ENCODE data around the gene SLC23A2. TPM values are rescaled to one million over a fixed set of nuclear protein-coding genes. Genes with fewer than 3 reads are reported as not detected.
"Not testable (repeated sequence)": the region's sequence is repeated elsewhere in the genome, so short reads cannot be mapped to it uniquely, and the experiment has no call there.

The SLC23A2 gene
- total RNA-seq, 1 experiment from 2014 or later, result 5.9 TPM

GRCh38 chr20:4883051-4883450 is 118.3 kb downstream of the SLC23A2 start:
- no peaks in the 10 kb centered on the region for H3K36me3 ChIP-seq (replicated peaks; ENCODE audit: control insufficient read depth, insufficient read depth, low read length)
- no peak overlapping the region for H3K4me3 ChIP-seq (ENCODE audit: insufficient read depth, low read depth, low read length)
- DNase-seq, result no peak
- H3K27me3 ChIP-seq (ENCODE audit: control insufficient read depth, insufficient read depth, low read length), result no peaks in the 10 kb centered on the region

DNA sequence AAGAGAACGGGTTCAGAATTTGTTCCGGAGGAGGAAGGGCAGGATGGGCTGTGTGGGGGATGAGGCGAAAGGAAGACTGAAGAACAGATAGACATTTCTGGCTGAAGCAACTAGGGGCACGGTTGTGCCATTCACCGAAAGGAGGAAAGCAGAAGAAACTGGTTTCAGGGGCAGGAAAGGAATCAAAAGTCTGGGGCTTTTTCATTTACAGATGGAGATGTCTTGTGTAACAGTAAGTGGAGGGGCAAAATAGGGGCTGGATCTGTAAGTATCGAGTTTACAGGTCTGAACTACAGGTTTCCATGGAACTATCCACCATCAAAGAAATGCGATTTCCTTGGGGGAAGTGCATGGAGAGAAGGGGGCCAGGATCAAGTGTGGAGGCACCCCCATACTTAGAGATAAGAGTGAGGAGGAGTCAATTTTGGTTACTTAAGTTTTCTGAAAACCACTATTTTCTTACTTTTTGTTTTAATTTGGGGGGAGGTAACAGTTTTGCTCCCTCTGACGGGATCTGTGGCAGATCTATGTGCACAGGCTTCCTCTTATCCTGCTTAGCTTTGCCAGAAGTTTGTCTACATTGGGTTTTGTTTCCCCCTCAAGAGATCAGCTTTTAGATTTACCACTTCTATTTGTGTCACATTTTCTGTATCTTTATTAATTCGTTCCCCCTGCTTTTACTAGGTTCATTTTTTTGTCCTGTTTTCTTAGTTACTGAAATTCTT is 120.1 kb downstream of the SLC23A2 start:
- Histone ChIP-seq H3K4me3 (ENCODE audit: insufficient read depth, low read depth, low read length) (no peak overlapping the region), H3K27me3 (ENCODE audit: control insufficient read depth, insufficient read depth, low read length) (no peaks in the 10 kb centered on the region), H3K36me3 (replicated peaks; ENCODE audit: control insufficient read depth, insufficient read depth, low read length) (no peaks in the 10 kb centered on the region)
- no peak for DNase-seq

DNA sequence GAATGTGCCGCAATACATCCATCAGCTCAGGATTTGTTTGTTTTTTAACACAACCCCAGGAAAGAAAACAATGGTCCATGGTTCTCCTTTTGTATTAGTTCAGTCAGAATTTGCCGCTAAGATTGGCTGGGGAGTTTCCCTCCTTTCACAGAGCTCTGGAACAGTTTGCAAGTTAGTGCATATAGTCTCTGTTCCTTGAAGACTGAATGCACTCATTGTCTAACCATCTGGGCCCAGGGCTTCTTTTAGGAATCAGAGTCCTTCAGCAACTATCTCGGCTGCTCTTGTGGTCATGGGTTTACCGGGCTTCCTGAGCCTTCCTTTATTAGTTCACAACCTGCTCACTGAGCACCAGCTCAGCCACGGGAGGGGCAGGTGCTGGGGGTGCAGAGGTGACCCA is 121.3 kb downstream of the SLC23A2 start:
- no peak overlapping the region for H3K4me3 ChIP-seq (ENCODE audit: insufficient read depth, low read depth, low read length)
- no peaks in the 10 kb centered on the region for H3K36me3 ChIP-seq (replicated peaks; ENCODE audit: control insufficient read depth, insufficient read depth, low read length)
- DNase-seq, result no peak
- no peaks in the 10 kb centered on the region for H3K27me3 ChIP-seq (ENCODE audit: control insufficient read depth, insufficient read depth, low read length)

- H3K36me3 ChIP-seq (replicated peaks; ENCODE audit: control insufficient read depth, insufficient read depth, low read length); H3K27me3 ChIP-seq (ENCODE audit: control insufficient read depth, insufficient read depth, low read length); H3K4me3 ChIP-seq (ENCODE audit: insufficient read depth, low read depth, low read length); DNase-seq: not testable (repeated sequence)
These were observed 123.2 kb downstream of the SLC23A2 start for GRCh38 chr20:4878099-4878498.

DNA sequence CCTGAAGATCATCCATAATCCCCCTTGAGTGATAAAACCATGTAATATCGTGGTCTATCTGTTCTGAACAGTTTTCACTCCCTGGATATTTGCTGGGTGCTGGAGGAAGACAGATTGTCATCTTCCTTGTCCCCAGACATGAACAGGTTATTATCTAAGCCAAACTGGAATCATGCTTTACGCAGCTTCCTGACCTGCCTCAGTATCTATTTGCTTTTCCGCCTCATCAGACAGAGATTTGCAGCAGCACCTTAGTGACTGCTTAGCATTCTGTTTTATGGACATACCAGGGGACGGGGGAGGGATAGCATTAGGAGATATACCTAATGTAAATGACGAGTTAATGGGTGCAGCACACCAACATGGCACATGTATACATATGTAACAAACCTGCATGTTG is 124.6 kb downstream of the SLC23A2 start:
- no peak for DNase-seq
- H3K4me3 ChIP-seq (ENCODE audit: insufficient read depth, low read depth, low read length), result no peak overlapping the region
- no peaks in the 10 kb centered on the region for H3K27me3 ChIP-seq (ENCODE audit: control insufficient read depth, insufficient read depth, low read length)
- H3K36me3 ChIP-seq (replicated peaks; ENCODE audit: control insufficient read depth, insufficient read depth, low read length), result no peaks in the 10 kb centered on the region; the same call in 1 of the 2 replicates

DNA sequence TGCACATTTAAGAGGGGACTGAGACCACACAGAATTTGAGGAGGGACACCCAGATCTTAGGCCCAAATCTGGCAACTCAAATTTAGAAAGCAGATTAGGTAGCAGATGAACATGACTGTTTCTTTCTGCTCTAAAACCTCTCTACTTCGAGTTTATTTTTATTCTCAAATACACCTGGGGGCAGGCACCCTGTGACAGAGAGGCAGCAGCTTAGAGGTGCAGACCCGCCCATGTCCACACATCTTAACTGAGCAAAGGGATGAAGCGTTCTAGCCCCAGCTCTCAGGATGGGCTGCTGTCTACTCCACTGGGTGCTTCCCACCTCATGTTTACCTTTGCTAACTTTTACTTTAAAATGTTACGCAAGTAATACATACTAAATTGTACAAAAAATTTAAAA is 125.0 kb downstream of the SLC23A2 start:
- no peak overlapping the region for H3K4me3 ChIP-seq (ENCODE audit: insufficient read depth, low read depth, low read length)
- no peaks in the 10 kb centered on the region for H3K27me3 ChIP-seq (ENCODE audit: control insufficient read depth, insufficient read depth, low read length)
- H3K36me3 ChIP-seq (replicated peaks; ENCODE audit: control insufficient read depth, insufficient read depth, low read length), result no peaks in the 10 kb centered on the region; the same call in 1 of the 2 replicates
- DNase-seq, result no peak

GRCh38 chr20:4875578-4876067 is 125.7 kb downstream of the SLC23A2 start:
- Histone ChIP-seq H3K4me3 (ENCODE audit: insufficient read depth, low read depth, low read length) (no peak overlapping the region), H3K27me3 (ENCODE audit: control insufficient read depth, insufficient read depth, low read length) (no peaks in the 10 kb centered on the region), H3K36me3 (replicated peaks; ENCODE audit: control insufficient read depth, insufficient read depth, low read length) (no peaks in the 10 kb centered on the region; the same call in 1 of the 2 replicates)
- no peak for DNase-seq

- H3K4me3 ChIP-seq (ENCODE audit: insufficient read depth, low read depth, low read length), result no peak overlapping the region
- no peaks in the 10 kb centered on the region for H3K27me3 ChIP-seq (ENCODE audit: control insufficient read depth, insufficient read depth, low read length)
- no peak for DNase-seq
- H3K36me3 ChIP-seq (replicated peaks; ENCODE audit: control insufficient read depth, insufficient read depth, low read length), result no peaks in the 10 kb centered on the region; the same call in 1 of the 2 replicates
These were observed 127.9 kb downstream of the SLC23A2 start for GRCh38 chr20:4873396-4873795.

GRCh38 chr20:4871486-4871885 is 129.8 kb downstream of the SLC23A2 start:
- Histone ChIP-seq H3K36me3 (replicated peaks; ENCODE audit: control insufficient read depth, insufficient read depth, low read length) (no peaks in the 10 kb centered on the region; the same call in 1 of the 2 replicates), H3K4me3 (ENCODE audit: insufficient read depth, low read depth, low read length) (no peak overlapping the region), H3K27me3 (ENCODE audit: control insufficient read depth, insufficient read depth, low read length) (no peaks in the 10 kb centered on the region)
- no peak for DNase-seq

- DNase-seq, result no peak
- Histone ChIP-seq H3K4me3 (ENCODE audit: insufficient read depth, low read depth, low read length) (no peak overlapping the region), H3K36me3 (replicated peaks; ENCODE audit: control insufficient read depth, insufficient read depth, low read length) (no peaks in the 10 kb centered on the region; the same call in 1 of the 2 replicates), H3K27me3 (ENCODE audit: control insufficient read depth, insufficient read depth, low read length) (no peaks in the 10 kb centered on the region)
These were observed 130.4 kb downstream of the SLC23A2 start for GRCh38 chr20:4870906-4871305.

- DNase-seq, result no peak
- H3K36me3 ChIP-seq (replicated peaks; ENCODE audit: control insufficient read depth, insufficient read depth, low read length), result no peaks in the 10 kb centered on the region; the same call in 1 of the 2 replicates
- no peaks in the 10 kb centered on the region for H3K27me3 ChIP-seq (ENCODE audit: control insufficient read depth, insufficient read depth, low read length)
- no peak overlapping the region for H3K4me3 ChIP-seq (ENCODE audit: insufficient read depth, low read depth, low read length)
These were observed 131.8 kb downstream of the SLC23A2 start for GRCh38 chr20:4869290-4870193.

DNA sequence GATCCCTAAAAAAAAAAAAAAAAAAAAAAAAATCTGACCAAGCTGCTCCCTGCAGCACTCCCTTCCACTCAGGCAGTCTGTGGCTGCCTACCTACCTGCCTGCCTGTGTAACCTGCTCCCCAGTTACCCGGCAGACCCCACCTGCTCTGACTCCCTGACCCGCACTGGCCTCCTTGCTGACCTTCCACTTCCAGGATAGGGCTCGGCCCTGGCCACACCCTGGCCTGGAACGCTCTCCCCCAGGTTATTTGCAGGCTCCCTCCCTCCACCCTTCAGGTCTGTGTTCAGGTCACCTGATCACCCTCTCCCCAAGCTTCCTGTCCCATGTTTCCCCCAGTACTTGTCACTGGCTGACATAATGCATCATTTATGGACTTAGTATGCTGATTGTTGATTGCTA is 134.3 kb downstream of the SLC23A2 start:
- DNase-seq, result no peak
- Histone ChIP-seq H3K27me3 (ENCODE audit: control insufficient read depth, insufficient read depth, low read length) (no peaks in the 10 kb centered on the region), H3K36me3 (replicated peaks; ENCODE audit: control insufficient read depth, insufficient read depth, low read length) (no peaks in the 10 kb centered on the region; the same call in 1 of the 2 replicates)

GRCh38 chr20:4866429-4866828 is 134.9 kb downstream of the SLC23A2 start:
- Histone ChIP-seq H3K4me3 (ENCODE audit: insufficient read depth, low read depth, low read length) (no peak overlapping the region), H3K27me3 (ENCODE audit: control insufficient read depth, insufficient read depth, low read length) (no peaks in the 10 kb centered on the region), H3K36me3 (replicated peaks; ENCODE audit: control insufficient read depth, insufficient read depth, low read length) (no peaks in the 10 kb centered on the region; the same call in none of the 2 replicates)
- no peak for DNase-seq

More for the DNA sequence above, 134.3 kb downstream of the SLC23A2 start:
- H3K4me3 ChIP-seq (ENCODE audit: insufficient read depth, low read depth, low read length), result no peak overlapping the region

DNA sequence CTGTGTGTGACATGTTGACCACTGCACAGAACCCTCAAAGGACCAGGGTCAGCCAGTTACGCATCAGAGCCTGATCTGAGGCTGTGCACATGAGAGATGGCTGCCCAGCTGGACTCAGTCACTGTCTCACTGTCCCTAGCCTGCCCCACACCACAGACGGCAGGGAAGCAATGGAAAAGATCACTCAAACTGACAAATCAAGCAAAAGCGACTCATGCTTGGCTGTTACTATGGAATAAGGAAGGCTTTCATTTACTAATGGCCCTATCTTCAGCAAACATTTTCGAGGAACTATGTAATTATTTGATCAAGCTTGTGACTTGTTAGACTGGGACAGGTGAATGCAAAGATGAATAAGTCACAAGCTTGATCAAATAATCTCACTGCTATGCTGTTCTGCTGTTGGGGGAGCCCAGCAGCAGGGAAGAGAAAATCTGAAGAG is 137.0 kb downstream of the SLC23A2 start:
- Histone ChIP-seq H3K36me3 (replicated peaks; ENCODE audit: control insufficient read depth, insufficient read depth, low read length) (peaks cover 3% of the 10 kb centered on the region), H3K4me3 (ENCODE audit: insufficient read depth, low read depth, low read length) (no peak overlapping the region), H3K27me3 (ENCODE audit: control insufficient read depth, insufficient read depth, low read length) (no peaks in the 10 kb centered on the region)
- DNase-seq, result no peak

All from H7 (cell line).